ENCODE measurements around the gene MSI2. TPM values are rescaled to one million over a fixed set of nuclear protein-coding genes. Genes with fewer than 3 reads are reported as not detected.

The MSI2 gene
- total RNA-seq, 1 donor, result 46.6 TPM

DNA sequence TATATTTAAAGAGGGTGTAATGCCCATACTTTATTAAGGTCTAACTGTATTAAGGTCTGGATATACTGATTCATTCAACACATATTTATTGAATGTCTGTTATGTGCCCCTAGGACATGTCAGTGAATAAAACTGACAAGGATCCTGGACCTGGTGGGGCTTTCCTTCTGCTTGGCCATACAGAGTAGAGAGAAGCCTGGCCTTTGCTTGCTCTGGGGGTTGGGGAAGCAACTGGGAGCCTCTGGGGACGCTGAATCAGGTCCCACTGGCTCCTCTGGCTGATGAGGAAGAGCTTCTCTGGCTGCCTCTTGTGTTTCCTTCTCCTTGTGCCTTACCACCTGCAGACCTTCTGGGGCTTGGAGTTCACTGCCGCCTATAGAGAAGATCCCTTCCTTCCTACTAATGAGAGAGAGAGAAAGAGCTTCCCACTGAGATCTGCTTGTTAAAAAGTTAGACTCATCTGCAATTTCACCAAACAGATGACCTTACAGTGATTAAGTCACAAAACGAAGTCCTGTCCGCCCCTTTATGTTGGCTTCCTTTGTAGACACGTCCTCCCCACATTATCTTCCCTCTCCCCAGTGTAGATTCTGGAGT lies 49.7 kb downstream of the MSI2 start:
- Histone ChIP-seq H3K4me3 (ENCODE audit: low read length) (no peak overlapping the region), H3K27me3 (ENCODE audit: insufficient read depth, low read length) (no peaks in the 10 kb centered on the region), H3K9me3 (ENCODE audit: low read depth, low read length) (no peaks in the 10 kb centered on the region), H3K4me1 (ENCODE audit: insufficient read depth, low read length) (no peaks in the 10 kb centered on the region)

DNA sequence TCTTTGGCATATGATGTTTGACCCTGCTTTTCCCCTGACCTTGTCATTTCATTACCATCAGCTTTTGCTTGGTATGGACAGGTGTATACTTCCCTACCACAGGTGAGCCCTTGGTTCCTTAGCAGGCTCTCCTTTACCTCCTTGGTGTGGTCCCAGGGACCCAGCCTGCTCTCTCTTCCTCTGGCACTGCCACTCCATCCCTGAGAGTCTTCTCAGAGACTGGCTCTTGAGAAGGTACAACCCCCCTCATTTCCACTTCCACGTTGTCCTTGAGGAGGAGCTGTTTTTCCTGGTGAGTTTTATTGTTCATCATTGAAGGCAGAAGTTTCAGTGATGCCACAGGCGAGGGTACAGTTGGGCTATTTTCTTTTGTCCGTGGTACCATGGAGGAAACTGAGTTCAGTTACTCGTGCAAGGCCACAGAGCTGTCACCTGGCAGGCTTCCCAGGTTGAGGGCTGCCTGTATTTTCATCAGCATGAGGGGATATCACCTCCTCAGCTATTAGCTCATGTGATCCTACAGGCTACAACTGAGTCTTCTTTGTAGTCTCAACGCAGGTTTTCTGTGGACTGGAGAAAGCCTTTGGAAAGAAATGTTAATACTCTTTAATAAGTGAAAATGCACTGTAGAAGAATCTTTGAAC lies 52.3 kb downstream of the MSI2 start:
- Histone ChIP-seq H3K27me3 (ENCODE audit: insufficient read depth, low read length) (no peaks in the 10 kb centered on the region), H3K9me3 (ENCODE audit: low read depth, low read length) (no peaks in the 10 kb centered on the region), H3K4me1 (ENCODE audit: insufficient read depth, low read length) (no peaks in the 10 kb centered on the region), H3K4me3 (ENCODE audit: low read length) (no peak overlapping the region)

DNA sequence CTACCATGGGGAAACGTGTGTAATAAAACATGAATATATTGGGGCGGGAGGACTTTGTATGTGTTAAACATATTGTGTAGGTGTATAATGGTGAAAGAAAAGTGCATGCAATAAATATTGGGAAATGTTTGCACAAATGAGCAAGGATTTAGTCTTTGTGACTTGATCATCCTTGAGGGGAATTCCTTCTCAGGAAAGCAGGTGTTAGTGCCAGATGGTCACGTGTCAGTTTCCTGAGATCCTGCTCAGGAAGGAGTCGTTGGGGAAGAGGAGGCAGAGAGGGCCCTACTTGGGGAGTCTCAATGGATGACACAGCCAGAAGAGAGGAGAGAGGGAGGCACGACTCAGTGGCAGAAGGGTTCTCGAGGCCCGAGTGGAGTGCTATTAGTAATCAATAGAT lies 53.2 kb downstream of the MSI2 start:
- no peaks in the 10 kb centered on the region for H3K4me1 ChIP-seq (ENCODE audit: insufficient read depth, low read length)
- no peak overlapping the region for H3K4me3 ChIP-seq (ENCODE audit: low read length)

DNA sequence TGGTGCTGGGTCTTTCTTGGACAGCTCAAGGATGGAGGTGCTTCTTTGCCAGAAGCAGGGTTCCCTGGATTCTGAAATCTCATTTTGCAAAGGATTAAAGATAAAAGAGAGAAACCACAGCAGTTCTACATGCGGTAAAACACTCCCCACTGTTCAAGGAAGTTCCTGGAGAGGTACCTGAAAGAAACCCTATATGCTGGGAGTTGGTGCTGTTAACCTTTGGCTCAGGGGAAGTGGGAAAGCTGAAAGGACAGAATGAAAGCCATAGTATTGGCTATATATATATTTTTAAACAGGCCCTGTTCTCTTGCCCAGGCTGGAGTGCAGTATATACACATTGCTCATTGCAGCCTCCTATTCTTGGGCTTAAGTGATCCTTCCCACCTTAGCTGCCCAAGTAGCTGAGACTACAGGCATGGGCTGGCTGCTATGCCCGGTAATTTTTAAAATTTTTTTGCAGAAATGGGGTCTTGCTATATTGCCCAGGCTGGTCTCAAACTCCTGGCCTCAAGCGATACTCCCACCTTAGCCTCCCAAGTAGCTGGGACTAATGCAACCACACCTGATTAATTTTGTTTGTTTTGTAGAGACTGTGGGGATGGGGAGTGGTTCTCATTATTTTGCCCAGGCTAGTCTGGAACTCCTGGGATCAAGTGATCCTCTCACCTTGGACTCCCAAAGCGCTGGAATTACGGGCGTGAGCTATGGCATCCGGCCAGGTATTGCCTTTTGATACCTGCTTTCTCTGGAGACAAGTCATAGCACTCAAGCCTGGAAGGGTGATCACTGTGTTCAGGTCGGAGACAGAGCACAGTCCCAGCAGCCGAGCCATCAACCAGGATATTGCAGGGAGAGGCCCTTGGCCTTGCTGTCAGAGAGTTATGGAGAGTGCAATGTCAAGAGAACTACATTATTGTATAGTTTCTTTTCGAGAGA lies 55.2 kb downstream of the MSI2 start:
- no peaks in the 10 kb centered on the region for H3K4me1 ChIP-seq (ENCODE audit: insufficient read depth, low read length)
- no peak overlapping the region for H3K4me3 ChIP-seq (ENCODE audit: low read length)
- H3K27me3 ChIP-seq (ENCODE audit: insufficient read depth, low read length), result no peaks in the 10 kb centered on the region
- no peaks in the 10 kb centered on the region for H3K9me3 ChIP-seq (ENCODE audit: low read depth, low read length)

More for the DNA sequence above, 53.2 kb downstream of the MSI2 start:
- Histone ChIP-seq H3K27me3 (ENCODE audit: insufficient read depth, low read length) (no peaks in the 10 kb centered on the region), H3K9me3 (ENCODE audit: low read depth, low read length) (no peaks in the 10 kb centered on the region)

DNA sequence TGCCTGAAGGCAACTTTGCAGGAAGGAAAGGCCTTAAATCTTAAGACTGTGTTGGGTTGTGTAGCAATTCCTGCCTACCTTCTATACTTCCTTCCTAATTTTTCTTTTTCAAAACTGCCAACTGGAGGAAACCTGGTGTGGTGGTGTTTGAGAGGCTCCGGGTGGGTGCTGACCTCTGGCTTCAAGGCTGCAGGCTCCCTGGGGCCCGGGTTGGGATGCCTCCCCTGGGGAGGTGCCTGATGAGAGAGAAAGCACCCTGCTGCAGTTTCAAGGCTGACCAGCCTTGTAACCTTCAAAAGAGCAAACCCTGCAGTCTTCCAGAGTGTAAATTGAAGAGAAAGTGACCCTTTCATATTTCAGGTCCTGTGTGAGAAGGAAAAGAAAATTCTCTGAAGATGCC lies 55.9 kb downstream of the MSI2 start:
- H3K4me3 ChIP-seq (ENCODE audit: low read length), result no peak overlapping the region
- H3K9me3 ChIP-seq (ENCODE audit: low read depth, low read length), result no peaks in the 10 kb centered on the region
- H3K27me3 ChIP-seq (ENCODE audit: insufficient read depth, low read length), result no peaks in the 10 kb centered on the region
- H3K4me1 ChIP-seq (ENCODE audit: insufficient read depth, low read length), result no peaks in the 10 kb centered on the region

DNA sequence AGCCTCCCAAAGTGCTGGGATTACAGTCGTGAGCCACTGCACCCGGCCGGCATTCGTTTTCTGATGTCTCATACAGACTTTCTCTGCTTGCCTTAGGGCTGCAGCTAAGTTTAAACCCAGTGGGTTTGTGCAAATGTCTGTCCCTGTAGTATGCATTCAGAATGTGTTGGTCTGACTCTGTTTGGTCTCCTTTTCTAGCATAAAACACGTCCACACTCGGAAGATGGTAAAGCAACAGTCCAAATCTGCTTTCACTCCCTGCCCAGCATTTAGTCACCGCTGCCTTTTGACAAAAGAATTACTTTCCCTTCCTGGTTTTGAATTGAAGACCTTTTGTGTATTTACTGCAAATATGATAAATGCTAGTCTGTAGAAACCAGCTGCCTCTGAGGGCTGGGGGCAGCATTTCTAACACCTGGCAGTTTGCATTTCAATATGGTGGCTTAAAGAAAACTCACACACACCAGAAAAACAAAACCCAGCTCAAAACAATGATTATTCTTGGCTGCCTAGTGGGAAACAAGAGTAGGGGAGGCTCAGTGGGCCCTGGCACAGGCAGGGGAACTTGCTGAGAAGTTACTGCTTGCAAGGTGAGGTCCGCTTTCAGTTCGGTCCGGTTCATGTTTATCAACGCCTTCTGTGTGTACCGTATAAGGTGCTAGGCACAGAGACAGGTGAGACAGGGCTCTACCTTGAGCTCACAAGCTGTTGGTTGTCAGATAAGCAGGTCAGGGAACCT lies 56.9 kb downstream of the MSI2 start:
- H3K27me3 ChIP-seq (ENCODE audit: insufficient read depth, low read length), result no peaks in the 10 kb centered on the region

DNA sequence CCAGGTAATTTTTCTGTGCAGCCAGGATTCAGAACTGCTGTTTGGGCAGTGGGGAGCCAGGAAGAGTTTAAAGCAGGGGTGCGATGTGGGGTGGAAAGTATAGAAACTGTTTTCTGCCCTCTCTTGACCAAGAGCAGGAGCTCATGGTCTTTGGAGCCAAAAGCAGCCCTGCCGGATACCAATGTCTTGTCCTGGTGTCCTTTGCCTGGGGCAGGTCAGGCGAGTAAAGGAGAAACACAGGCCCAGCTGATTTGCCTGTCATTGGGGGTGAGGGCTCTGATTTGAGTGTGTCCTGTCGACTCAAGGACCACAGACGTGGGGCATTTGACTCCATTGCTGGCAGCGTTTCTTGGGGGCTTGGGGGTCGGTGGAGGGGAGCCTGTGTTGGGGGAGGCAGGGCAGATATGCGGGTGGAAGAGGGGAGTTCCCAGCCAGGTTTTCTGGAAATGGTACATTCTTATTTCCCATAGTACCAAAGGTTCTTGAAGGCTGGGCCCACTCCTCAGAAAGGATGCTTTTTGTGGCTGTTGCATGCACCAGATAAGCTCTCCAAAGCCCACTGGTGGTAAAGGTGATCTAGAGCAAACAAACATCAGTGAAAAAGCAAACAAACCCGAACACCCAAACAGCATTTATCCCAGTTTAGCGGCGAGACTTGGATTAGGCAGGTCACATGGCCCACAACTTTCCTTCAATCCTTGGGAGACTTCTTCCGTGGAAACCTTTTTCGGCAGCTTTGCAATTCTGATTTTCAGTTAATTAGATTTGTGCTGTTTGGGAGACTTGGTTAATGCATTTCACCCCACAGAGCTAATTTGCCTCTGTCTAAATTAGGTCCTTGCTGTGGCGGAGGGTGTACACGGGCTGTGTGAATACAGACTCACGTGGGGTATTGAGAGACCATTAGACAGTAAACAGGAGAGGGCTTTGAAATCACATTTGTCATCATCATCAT lies 59.0 kb downstream of the MSI2 start:
- no peaks in the 10 kb centered on the region for H3K27me3 ChIP-seq (ENCODE audit: insufficient read depth, low read length)
- H3K4me1 ChIP-seq (ENCODE audit: insufficient read depth, low read length), result no peaks in the 10 kb centered on the region
- no peaks in the 10 kb centered on the region for H3K9me3 ChIP-seq (ENCODE audit: low read depth, low read length)
- H3K4me3 ChIP-seq (ENCODE audit: low read length), result no peak overlapping the region

More for the DNA sequence above, 56.9 kb downstream of the MSI2 start:
- no peak overlapping the region for H3K4me3 ChIP-seq (ENCODE audit: low read length)
- no peaks in the 10 kb centered on the region for H3K4me1 ChIP-seq (ENCODE audit: insufficient read depth, low read length)
- H3K9me3 ChIP-seq (ENCODE audit: low read depth, low read length), result no peaks in the 10 kb centered on the region

DNA sequence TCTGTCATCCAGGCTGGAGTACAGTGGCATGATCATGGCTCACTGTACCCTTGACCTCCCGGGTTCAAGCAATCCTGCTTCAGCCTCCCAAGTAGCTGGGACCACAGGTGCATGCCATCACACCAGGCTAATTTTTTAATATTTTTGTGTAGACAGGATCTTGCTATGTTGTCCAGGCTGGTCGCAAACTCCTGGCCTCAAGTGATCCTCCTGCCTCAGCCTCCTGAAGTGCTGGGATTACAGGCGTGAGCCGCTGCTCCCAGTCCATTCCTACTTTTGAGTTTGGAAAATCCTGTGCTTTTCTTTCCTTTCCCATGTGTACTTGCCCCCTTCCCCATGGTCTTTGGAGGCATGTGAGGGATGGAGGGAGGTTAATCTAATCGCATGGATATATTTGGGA lies 60.0 kb downstream of the MSI2 start:
- Histone ChIP-seq H3K4me3 (ENCODE audit: low read length) (no peak overlapping the region), H3K4me1 (ENCODE audit: insufficient read depth, low read length) (no peaks in the 10 kb centered on the region), H3K27me3 (ENCODE audit: insufficient read depth, low read length) (no peaks in the 10 kb centered on the region), H3K9me3 (ENCODE audit: low read depth, low read length) (no peaks in the 10 kb centered on the region)

DNA sequence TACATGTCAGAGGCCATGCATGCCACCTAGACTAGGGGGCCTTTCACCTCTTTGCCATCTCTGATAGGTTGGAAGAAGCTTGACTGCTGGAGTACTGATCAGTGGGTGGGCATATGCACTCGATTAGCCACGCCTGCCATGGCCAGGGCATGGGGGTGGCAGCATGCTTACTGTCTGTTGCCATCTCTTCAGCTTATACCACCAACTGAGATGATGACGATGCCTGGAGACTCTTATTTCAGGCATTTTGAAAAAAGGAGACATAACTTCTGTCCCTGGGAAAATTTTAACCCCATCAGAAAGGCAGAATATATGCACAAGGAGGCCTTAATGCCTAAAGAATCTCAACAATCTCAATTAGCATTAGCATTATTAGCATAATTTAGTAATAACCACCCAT lies 60.8 kb downstream of the MSI2 start:
- no peaks in the 10 kb centered on the region for H3K4me1 ChIP-seq (ENCODE audit: insufficient read depth, low read length)
- no peaks in the 10 kb centered on the region for H3K9me3 ChIP-seq (ENCODE audit: low read depth, low read length)
- no peak overlapping the region for H3K4me3 ChIP-seq (ENCODE audit: low read length)
- no peaks in the 10 kb centered on the region for H3K27me3 ChIP-seq (ENCODE audit: insufficient read depth, low read length)

DNA sequence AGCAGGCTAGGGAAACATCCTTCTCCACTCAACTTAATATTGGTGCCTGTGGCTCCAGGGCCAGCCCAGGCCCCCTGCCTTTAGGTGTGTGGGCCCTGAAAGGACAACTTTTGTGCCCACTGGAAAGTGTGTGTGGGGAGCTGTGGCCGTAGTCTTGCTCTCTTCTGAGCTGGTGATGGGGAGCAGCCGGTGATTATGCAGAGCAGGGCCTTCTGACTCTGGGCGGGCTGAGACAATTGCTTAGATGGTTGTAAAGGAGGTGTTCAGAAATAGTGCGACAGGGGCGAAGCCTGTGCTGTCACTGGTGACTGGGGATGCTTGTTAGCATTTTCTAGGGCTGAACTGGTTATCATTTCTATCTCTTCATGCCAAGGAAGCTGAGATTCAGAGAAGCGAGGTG lies 62.6 kb downstream of the MSI2 start:
- no peaks in the 10 kb centered on the region for H3K27me3 ChIP-seq (ENCODE audit: insufficient read depth, low read length)

DNA sequence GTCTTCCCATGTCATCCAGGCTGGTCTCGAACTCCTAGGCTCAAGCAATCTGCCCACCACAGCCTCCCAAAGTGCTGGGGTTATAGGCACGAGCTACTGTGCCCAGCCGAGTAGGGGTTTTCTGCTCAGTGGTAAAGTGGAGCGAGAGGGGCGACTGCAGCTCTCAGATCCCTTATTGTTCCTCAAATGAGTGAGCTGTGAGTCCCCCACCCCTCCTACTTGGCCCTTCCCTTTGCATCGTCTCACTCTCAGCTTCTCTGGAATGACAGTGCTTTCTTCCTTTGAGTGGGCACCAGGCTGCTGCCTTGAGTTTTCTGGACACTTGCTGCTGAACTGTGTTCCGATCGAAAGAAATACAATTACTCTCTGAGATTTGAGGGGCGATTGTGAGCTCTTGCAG lies 63.5 kb downstream of the MSI2 start:
- no peaks in the 10 kb centered on the region for H3K9me3 ChIP-seq (ENCODE audit: low read depth, low read length)
- H3K4me3 ChIP-seq (ENCODE audit: low read length), result no peak overlapping the region
- no peaks in the 10 kb centered on the region for H3K4me1 ChIP-seq (ENCODE audit: insufficient read depth, low read length)
- H3K27me3 ChIP-seq (ENCODE audit: insufficient read depth, low read length), result no peaks in the 10 kb centered on the region

More for the DNA sequence above, 62.6 kb downstream of the MSI2 start:
- H3K9me3 ChIP-seq (ENCODE audit: low read depth, low read length), result no peaks in the 10 kb centered on the region
- H3K4me1 ChIP-seq (ENCODE audit: insufficient read depth, low read length), result no peaks in the 10 kb centered on the region
- no peak overlapping the region for H3K4me3 ChIP-seq (ENCODE audit: low read length)

DNA sequence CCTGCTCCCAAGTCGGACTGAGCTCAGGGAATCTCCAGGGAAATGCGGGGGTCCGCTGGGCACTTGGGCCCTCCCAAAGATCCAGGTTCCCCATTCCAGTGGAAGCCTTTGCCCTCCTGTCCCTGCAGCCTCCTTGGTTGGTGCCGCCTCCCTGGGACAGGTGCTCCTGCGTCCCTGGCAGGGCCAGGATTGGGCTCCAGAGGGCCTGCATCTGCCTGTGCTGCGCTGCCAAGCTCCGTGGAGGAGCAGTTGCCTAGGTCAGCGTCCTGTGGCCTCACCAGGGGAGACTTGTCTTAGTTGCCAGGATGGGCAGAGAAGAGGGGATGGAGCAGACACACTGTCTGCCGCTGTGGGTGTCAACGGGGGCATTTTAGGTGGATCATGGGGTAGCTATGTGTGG lies 67.1 kb downstream of the MSI2 start:
- H3K9me3 ChIP-seq (ENCODE audit: low read depth, low read length), result no peaks in the 10 kb centered on the region
- no peak overlapping the region for H3K4me3 ChIP-seq (ENCODE audit: low read length)
- H3K27me3 ChIP-seq (ENCODE audit: insufficient read depth, low read length), result no peaks in the 10 kb centered on the region
- H3K4me1 ChIP-seq (ENCODE audit: insufficient read depth, low read length), result no peaks in the 10 kb centered on the region

DNA sequence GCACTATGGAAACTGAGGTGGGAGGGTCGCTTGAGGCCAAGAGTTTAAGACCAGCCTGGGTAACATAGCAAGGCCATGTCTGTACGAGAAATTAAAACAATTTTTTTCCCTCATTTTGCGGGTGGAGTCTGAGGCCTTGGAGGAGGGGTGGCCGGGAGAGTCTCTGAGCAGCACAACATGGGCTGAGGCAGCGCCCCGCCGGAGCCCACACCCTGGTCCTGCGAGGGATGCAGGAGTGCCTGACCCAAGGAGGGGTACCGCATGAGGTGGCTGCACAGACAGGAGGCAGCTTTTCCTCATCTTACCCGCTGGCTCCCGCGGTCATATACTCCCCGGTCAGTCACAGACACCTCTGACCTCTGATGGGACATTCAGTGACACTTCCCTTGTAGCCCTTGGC lies 67.7 kb downstream of the MSI2 start:
- Histone ChIP-seq H3K4me3 (ENCODE audit: low read length) (no peak overlapping the region), H3K27me3 (ENCODE audit: insufficient read depth, low read length) (no peaks in the 10 kb centered on the region), H3K4me1 (ENCODE audit: insufficient read depth, low read length) (no peaks in the 10 kb centered on the region), H3K9me3 (ENCODE audit: low read depth, low read length) (no peaks in the 10 kb centered on the region)

DNA sequence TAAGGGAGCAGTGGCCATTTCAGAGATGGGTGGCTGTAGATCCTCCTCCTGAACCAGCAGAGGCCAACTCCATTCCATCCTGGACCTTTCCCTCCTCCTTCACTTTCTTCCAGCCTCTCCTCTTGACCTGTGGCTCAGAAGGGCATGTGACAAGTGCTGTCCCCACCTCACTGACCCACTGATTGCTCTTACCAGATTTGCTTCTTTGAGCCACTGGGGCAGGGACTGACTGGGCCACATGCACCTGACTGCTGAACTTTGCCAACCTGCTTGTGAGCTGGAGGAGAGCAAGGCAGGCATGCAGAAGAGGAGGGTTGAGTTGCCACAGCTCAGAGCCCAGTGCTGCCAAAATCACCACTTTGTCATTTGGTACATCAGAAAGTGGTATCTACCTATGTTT lies 68.3 kb downstream of the MSI2 start:
- no peaks in the 10 kb centered on the region for H3K27me3 ChIP-seq (ENCODE audit: insufficient read depth, low read length)
- H3K9me3 ChIP-seq (ENCODE audit: low read depth, low read length), result no peaks in the 10 kb centered on the region
- H3K4me3 ChIP-seq (ENCODE audit: low read length), result no peak overlapping the region
- H3K4me1 ChIP-seq (ENCODE audit: insufficient read depth, low read length), result no peaks in the 10 kb centered on the region
